ENCODE results near the gene SMYD3.

DNA sequence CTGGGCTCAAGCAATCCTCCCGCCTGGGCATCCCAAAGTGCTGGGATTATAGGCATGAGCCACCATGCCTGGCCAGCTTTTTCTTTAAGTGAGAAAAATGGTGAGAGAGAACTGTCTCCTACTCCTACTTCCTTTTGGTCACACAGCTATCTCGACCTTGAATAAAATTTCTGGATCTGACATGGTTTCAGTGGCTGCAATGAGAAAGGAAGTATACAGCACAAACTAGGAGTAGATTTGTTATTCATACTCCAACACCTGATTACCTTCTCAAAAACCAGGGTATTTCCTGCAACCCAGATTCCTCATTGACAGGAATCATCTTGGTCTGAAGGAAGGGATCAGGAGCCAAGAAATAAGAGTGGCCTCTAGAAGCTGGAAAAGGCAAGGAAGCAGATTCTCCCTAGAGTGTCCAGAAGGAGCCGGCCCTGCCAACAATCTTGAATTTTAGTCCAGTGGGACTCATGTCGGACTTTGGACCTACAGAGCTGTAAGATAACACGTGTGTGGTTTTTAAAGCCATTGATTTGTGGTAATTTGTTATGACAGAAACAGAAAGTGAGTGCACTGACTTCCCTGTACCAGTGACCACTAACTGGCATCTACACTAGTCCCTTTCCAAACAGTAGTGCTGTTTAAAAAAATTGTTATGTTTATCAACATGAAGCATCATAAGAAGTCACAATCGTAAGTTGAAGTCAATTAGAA, 516.6 kb downstream of the SMYD3 start:
- TF ChIP-seq CTCF (IDR thresholded peaks at IDR 0.05), result no peak
- TF ChIP-seq POLR2A (IDR thresholded peaks at IDR 0.05), result no peak
